Smooth muscle cell (in vitro differentiated cells): ENCODE data around the gene CABLES2. TPM values are rescaled to one million over a fixed set of nuclear protein-coding genes. Genes with fewer than 3 reads are reported as not detected.

ENCODE experiments used
- DNase-seq: peaks from one replicate; lab custom pipeline; 2025; ENCODE audit not compliant: unreplicated experiment; lab: John Stamatoyannopoulos, UW
- H2AFZ ChIP-seq: fragments of 200-600 bp; sonication (generic); 2 replicates; pipeline ENCODE4 v1.6.0; 2016; ENCODE audit warnings: antibody characterized with exemption, low read depth, mild to moderate bottlenecking
- H3F3A ChIP-seq: fragments of 200-600 bp; sonication (generic); 2 replicates; pipeline ENCODE4 v1.6.0; 2017; ENCODE audit warnings: antibody characterized with exemption, low read depth
- H3K27ac ChIP-seq: fragments of 200-600 bp; sonication (generic); 2 replicates; pipeline ENCODE4 v1.5.1; 2016; ENCODE audit warnings: low read depth, mild to moderate bottlenecking
- H3K27me3 ChIP-seq: fragments of 200-600 bp; sonication (generic); 2 replicates; pipeline ENCODE4 v1.6.1; 2016; ENCODE audit warnings: low read depth, mild to moderate bottlenecking
- H3K36me3 ChIP-seq: fragments of 200-600 bp; sonication (generic); 2 replicates; pipeline ENCODE4 v1.5.1; 2016; ENCODE audit warnings: low read depth
- H3K4me1 ChIP-seq: fragments of 200-600 bp; sonication (generic); 2 replicates; pipeline ENCODE4 v1.5.1; 2016; ENCODE audit warnings: low read depth
- H3K4me2 ChIP-seq: fragments of 200-600 bp; sonication (generic); 2 replicates; pipeline ENCODE4 v1.6.0; 2016; ENCODE audit warnings: mild to moderate bottlenecking
- H3K4me3 ChIP-seq: fragments of 200-600 bp; sonication (generic); 2 replicates; pipeline ENCODE4 v1.5.1; 2016; ENCODE audit warnings: mild to moderate bottlenecking
- H3K79me2 ChIP-seq: fragments of 200-600 bp; sonication (generic); 2 replicates; pipeline ENCODE4 v1.6.0; 2016; ENCODE audit warnings: low read depth, mild to moderate bottlenecking
- H3K9ac ChIP-seq: fragments of 200-600 bp; sonication (generic); 2 replicates; pipeline ENCODE4 v1.6.0; 2016; ENCODE audit warnings: low read depth
- H3K9me3 ChIP-seq: fragments of 200-600 bp; sonication (generic); replicated peaks from 2 replicates; pipeline ENCODE4 v1.5.1; 2016; ENCODE audit warnings: low read depth
- H4K20me1 ChIP-seq: fragments of 200-600 bp; sonication (generic); 2 replicates; pipeline ENCODE4 v1.6.0; 2016; ENCODE audit warnings: low read depth
- CTCF ChIP-seq: fragments of 200-600 bp; sonication (generic); IDR thresholded peaks from 2 replicates; pipeline ENCODE4 v1.5.1; 2017; ENCODE audit warnings: borderline replicate concordance, mild to moderate bottlenecking, antibody characterized with exemption; ENCODE audit not compliant: insufficient read depth, poor library complexity, severe bottlenecking
- WGBS: methylation state at CpG from one replicate; pipeline ENCODE4 v1.1.7; 2016; ENCODE audit warnings: low lambda C conversion rate; 5-methylcytosine and 5-hydroxymethylcytosine counted together
- polyA plus RNA-seq: library from polyadenylated mRNA; unstranded; fragments of >200 nt; fragmentation: Nextera tagmentation; extraction: Ambion mirVana; gene quantifications from 2 replicates; pipeline ENCODE4 v1.2.1, GENCODE V29; 2016
- total RNA-seq: library from RNA; depleted of rRNA; stranded (reverse); fragments of >200 nt; gene quantifications from 2 replicates; pipeline ENCODE4 v1.2.3, GENCODE V29; 2014

Gene CABLES2
- total and polyA plus RNA-seq, 2 experiments from 2014 or later = 7.4 to 7.6 TPM

GRCh38 chr20:62412194-62413024, 5.3 kb upstream of the CABLES2 start:
- Histone ChIP-seq H3K27me3 (no peaks in the 10 kb centered on the region), H3K4me3 (no peak overlapping the region), H3K79me2 (no peaks in the 10 kb centered on the region), H3K4me1 (peaks cover 3% of the 10 kb centered on the region), H3K9ac (no peak overlapping the region), H4K20me1 (no peaks in the 10 kb centered on the region), H3K36me3 (no peaks in the 10 kb centered on the region), H3K27ac (no peak overlapping the region), H3K9me3 (no peaks in the 10 kb centered on the region), H2AFZ (no peak overlapping the region), H3F3A (no peaks in the 10 kb centered on the region), H3K4me2 (no peak overlapping the region)
- TF ChIP-seq CTCF = no peak
- 90% methylated on average over 22 of the region's 22 CpGs for WGBS
- DNase-seq = no peak

- no peak for TF ChIP-seq CTCF
- no peak overlapping the region for H3K4me3 ChIP-seq
- H3F3A ChIP-seq = no peaks in the 10 kb centered on the region
- H4K20me1 ChIP-seq = no peaks in the 10 kb centered on the region
- H3K27ac ChIP-seq = no peak overlapping the region
- no peak for DNase-seq
- H2AFZ ChIP-seq = no peak overlapping the region
- peaks cover under 1% of the 10 kb centered on the region for H3K79me2 ChIP-seq
- peaks cover 3% of the 10 kb centered on the region for H3K4me1 ChIP-seq
- H3K9me3 ChIP-seq = no peaks in the 10 kb centered on the region
- WGBS = 86% methylated on average over 24 of the region's 24 CpGs
- no peak overlapping the region for H3K4me2 ChIP-seq
- H3K9ac ChIP-seq = no peak overlapping the region
- H3K36me3 ChIP-seq = no peaks in the 10 kb centered on the region
- H3K27me3 ChIP-seq = no peaks in the 10 kb centered on the region
Measured at GRCh38 chr20:62411479-62412193, 4.6 kb upstream of the CABLES2 start.

- H3K4me3 ChIP-seq = no peak overlapping the region
- H3K27ac ChIP-seq = no peak overlapping the region
- no peak for TF ChIP-seq CTCF
- peaks cover 8% of the 10 kb centered on the region for H3K79me2 ChIP-seq
- no peak overlapping the region for H2AFZ ChIP-seq
- no peaks in the 10 kb centered on the region for H4K20me1 ChIP-seq
- H3K27me3 ChIP-seq = no peaks in the 10 kb centered on the region
- H3F3A ChIP-seq = no peaks in the 10 kb centered on the region
- no peak for DNase-seq
- no peaks in the 10 kb centered on the region for H3K36me3 ChIP-seq
- H3K4me2 ChIP-seq = no peak overlapping the region
- no peak overlapping the region for H3K9ac ChIP-seq
- H3K4me1 ChIP-seq = peaks cover 7% of the 10 kb centered on the region
- WGBS = 81% methylated on average over 19 of the region's 19 CpGs
- no peaks in the 10 kb centered on the region for H3K9me3 ChIP-seq
Measured at GRCh38 chr20:62410746-62411478, 3.8 kb upstream of the CABLES2 start.
